Chondrocyte (in vitro differentiated cells): ENCODE data around the gene CAMKMT. TPM values are rescaled to one million over a fixed set of nuclear protein-coding genes. Genes with fewer than 3 reads are reported as not detected.

Source experiments
- DNase-seq: peaks from one replicate; pipeline ENCODE4 v3.0.0; 2021; ENCODE audit warnings: mixed read lengths, low spot score
- H3K27ac Mint-ChIP-seq: one replicate; pipeline ENCODE4 v1.8.0; 2021; ENCODE audit warnings: mild to moderate bottlenecking, moderate library complexity, mixed read lengths; ENCODE audit not compliant: unreplicated experiment
- H3K27me3 Mint-ChIP-seq: 2 replicates; pipeline ENCODE4 v1.8.0; 2021; ENCODE audit warnings: low read depth, mixed read lengths
- H3K36me3 Mint-ChIP-seq: 2 replicates; pipeline ENCODE4 v1.8.0; 2021; ENCODE audit warnings: low read depth, mixed read lengths
- H3K4me1 Mint-ChIP-seq: 2 replicates; pipeline ENCODE4 v1.8.0; 2021; ENCODE audit warnings: low read depth, mild to moderate bottlenecking, mixed read lengths
- H3K4me3 Mint-ChIP-seq: one replicate; pipeline ENCODE4 v1.8.0; 2021; ENCODE audit warnings: mild to moderate bottlenecking, moderate library complexity, mixed read lengths; ENCODE audit not compliant: unreplicated experiment
- H3K9me3 Mint-ChIP-seq: 2 replicates; pipeline ENCODE4 v1.8.0; 2021; ENCODE audit warnings: low read depth, mixed read lengths
- total RNA-seq: library from RNA; stranded (reverse); gene quantifications from 3 replicates; pipeline ENCODE4 v1.2.1, GENCODE V29; 2021
- TF ChIP-seq, protein P1 (sequence below): fragments of 200-600 bp; sonication (generic); IDR thresholded peaks from 2 replicates; pipeline ENCODE4 v1.5.0; 2021; ENCODE audit warnings: antibody characterized with exemption, mild to moderate bottlenecking, moderate library complexity

CAMKMT gene
- total RNA-seq, 1 donor from 2014 or later = 6.5 TPM

DNA sequence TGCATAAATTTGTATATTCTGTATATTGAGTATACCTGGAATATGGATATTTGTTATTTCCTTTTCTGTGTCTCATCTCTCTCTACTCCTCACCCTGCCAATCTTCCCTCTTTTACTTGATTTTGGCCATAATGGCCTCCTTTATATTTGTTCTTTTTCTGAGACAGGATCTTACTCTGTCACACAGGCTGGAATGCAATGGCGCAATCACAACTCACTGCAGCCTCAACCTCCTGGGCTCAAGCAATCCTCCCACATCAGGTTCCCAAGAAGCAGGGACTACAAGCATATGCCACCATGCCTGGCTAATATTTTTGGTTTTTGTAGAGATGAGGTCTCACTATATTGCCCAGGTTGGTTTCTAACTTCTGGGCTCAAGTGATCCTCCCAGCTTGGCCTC is 30.9 kb upstream of the CAMKMT start:
- Mint-ChIP-seq H3K36me3 (peaks cover 20% of the 10 kb centered on the region), H3K27ac (no peak overlapping the region), H3K9me3 (no peaks in the 10 kb centered on the region), H3K4me1 (peaks cover 5% of the 10 kb centered on the region), H3K4me3 (no peak overlapping the region), H3K27me3 (no peaks in the 10 kb centered on the region)
- DNase-seq = no peak
- TF ChIP-seq, protein P1, sequence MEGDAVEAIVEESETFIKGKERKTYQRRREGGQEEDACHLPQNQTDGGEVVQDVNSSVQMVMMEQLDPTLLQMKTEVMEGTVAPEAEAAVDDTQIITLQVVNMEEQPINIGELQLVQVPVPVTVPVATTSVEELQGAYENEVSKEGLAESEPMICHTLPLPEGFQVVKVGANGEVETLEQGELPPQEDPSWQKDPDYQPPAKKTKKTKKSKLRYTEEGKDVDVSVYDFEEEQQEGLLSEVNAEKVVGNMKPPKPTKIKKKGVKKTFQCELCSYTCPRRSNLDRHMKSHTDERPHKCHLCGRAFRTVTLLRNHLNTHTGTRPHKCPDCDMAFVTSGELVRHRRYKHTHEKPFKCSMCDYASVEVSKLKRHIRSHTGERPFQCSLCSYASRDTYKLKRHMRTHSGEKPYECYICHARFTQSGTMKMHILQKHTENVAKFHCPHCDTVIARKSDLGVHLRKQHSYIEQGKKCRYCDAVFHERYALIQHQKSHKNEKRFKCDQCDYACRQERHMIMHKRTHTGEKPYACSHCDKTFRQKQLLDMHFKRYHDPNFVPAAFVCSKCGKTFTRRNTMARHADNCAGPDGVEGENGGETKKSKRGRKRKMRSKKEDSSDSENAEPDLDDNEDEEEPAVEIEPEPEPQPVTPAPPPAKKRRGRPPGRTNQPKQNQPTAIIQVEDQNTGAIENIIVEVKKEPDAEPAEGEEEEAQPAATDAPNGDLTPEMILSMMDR = no peak

DNA sequence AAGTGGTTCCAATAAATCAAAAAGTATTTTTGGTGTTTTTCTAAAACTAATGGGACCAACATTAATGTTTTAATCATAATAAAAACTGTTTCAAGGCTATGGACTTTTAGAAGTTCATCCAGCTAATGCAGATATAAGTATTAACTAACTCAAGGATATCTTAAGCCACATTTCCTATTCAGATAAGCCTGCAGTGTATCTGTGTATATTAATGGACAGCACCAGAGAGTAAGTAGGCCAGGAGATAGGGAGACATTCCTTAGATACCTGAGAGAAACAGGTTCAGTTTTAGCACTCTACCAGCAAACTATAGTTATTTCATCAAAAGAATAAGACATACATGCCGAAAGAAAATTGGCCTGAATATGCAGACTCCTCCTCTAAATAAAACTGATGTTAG is 27.8 kb upstream of the CAMKMT start:
- no peak overlapping the region for H3K27ac Mint-ChIP-seq
- peaks cover 32% of the 10 kb centered on the region for H3K36me3 Mint-ChIP-seq
- H3K4me1 Mint-ChIP-seq = peaks cover 7% of the 10 kb centered on the region

DNA sequence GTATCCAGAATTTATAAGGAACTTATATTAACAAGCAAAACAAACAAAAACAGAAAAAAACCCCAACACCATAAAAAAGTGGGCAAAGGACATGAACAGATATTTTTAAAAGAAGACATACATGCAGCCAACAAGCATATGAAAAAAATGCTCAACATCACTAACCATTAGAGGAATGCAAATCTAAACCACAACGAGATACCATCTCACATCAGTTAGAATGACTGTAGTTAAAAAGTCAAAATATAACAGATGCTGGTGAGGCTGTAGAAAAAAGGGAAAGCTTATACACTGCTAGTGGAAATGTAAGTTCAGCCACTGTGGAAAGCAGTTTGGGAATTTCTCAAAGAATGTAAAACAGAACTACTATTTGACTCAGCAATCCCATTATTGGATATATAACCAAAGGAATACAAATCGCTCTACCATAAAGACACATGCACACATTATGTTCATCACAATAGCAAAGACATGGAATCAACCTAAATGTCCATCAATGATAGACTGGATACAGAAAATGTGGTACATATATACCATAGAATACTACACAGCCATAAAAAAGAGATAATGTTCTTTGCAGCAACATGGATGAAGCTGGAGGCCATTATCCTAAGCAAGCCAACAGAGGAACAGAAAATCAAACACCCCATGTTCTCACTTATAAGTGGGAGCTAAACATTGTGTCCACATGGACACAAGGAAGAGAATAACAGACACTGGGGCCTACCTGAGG is 25.8 kb upstream of the CAMKMT start:
- H3K27ac Mint-ChIP-seq = no peak overlapping the region
- H3K4me1 Mint-ChIP-seq = peaks cover 7% of the 10 kb centered on the region
- DNase-seq = no peak
- no peak overlapping the region for H3K4me3 Mint-ChIP-seq
- peaks cover 7% of the 10 kb centered on the region for H3K9me3 Mint-ChIP-seq
- no peaks in the 10 kb centered on the region for H3K27me3 Mint-ChIP-seq
- TF ChIP-seq, protein P1 = no peak
- H3K36me3 Mint-ChIP-seq = peaks cover 31% of the 10 kb centered on the region

More for the DNA sequence above, 27.8 kb upstream of the CAMKMT start:
- no peak overlapping the region for H3K4me3 Mint-ChIP-seq
- TF ChIP-seq, protein P1 = no peak
- peaks cover 7% of the 10 kb centered on the region for H3K9me3 Mint-ChIP-seq
- no peak for DNase-seq
- no peaks in the 10 kb centered on the region for H3K27me3 Mint-ChIP-seq

DNA sequence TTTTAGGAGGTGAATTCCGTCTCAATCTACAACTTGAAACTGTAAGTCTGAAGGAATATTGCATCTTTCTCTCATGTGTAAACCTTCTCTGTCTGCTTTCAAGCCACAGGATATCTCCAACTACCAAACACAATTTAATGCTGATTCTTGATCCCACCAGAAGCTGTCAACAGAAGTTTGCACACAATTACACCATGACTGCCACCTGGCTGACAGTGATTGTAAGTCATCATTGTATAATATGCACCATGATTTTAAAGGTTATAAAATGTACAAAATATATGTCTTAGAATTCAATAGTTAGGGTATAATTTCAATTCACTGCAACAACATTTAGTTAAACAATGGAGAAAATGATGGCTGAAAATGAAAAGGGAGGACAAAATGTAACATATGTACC is 18.9 kb upstream of the CAMKMT start:
- Mint-ChIP-seq H3K27me3 (no peaks in the 10 kb centered on the region), H3K4me3 (no peak overlapping the region), H3K9me3 (no peaks in the 10 kb centered on the region), H3K4me1 (peaks cover 15% of the 10 kb centered on the region), H3K36me3 (peaks cover 25% of the 10 kb centered on the region), H3K27ac (no peak overlapping the region)
- DNase-seq = no peak
- TF ChIP-seq, protein P1 = peak; percentile 75

DNA sequence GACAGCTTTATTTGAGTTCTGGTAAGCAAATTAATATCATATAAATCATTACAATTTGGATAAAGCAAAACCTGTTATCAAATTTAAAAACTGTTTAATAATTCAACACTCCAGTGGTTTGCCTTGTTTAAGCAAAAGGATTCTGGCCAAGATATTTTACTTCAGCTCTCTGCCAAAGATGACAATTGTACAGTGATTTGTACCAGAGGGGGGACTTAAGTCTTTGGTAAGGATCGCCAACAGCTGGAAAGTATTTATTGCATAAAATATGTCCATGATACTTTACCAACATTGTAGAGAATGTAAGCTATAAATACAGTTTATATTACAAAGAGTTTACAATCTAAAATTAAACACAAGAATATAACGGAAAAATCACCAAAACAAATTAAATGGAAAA is 14.2 kb upstream of the CAMKMT start:
- no peaks in the 10 kb centered on the region for H3K9me3 Mint-ChIP-seq
- TF ChIP-seq, protein P1 = no peak
- H3K4me3 Mint-ChIP-seq = no peak overlapping the region
- peaks cover 44% of the 10 kb centered on the region for H3K4me1 Mint-ChIP-seq
- H3K27me3 Mint-ChIP-seq = no peaks in the 10 kb centered on the region
- no peak for DNase-seq
- H3K27ac Mint-ChIP-seq = no peak overlapping the region
- peaks cover 8% of the 10 kb centered on the region for H3K36me3 Mint-ChIP-seq
